ENCODE measurements around the gene DUOX1. TPM values are rescaled to one million over a fixed set of nuclear protein-coding genes. Genes with fewer than 3 reads are reported as not detected.
A peak's percentile ranks its signal among the peaks of the same experiment; 100 is the strongest.

The DUOX1 gene
- total and polyA plus RNA-seq, 4 donors: 0.02 to 0.94 (median 0.08) TPM; not detected in 1

DNA sequence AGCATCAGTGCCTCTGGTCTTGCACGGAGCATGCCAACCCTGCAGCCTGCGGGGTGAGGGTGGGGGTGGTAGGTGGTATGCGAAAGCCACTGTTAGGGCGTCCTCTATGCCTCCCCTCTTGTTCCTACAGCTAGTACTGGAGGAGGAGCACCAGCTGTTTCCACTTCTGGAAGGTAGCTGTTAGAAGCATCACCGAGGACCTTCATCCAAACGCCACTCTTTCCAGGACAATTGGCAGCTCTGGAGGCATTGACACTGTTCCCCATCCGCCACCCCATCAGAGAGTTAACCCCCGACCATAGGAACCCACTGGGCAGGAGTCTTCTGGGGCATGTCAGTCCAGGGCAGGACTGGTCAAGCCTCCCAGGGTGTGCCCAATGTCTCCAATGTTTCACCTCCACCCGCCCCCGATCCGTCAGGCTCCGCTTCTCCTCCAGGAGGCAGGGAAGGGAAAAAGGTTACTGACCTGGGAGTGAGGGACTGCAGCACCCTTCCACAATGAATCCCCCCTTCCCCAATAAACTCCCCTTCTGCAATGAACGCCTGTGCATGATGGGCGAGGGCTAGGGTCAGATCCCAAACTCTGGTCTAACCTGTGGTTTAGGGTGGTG lies 16.3 kb upstream of the DUOX1 start:
- no peak overlapping the region for H3K4me3 ChIP-seq (ENCODE audit: low read depth in 1 of 3, low read length in 3 of 3)
- peaks cover 4 to 17% (median 8%) of the 10 kb centered on the region in 4 donors for H3K27me3 ChIP-seq (ENCODE audit: control insufficient read depth in 4 of 4, insufficient read depth in 4 of 4, low read length in 3 of 4)
- no peaks in the 10 kb centered on the region for H3K9me3 ChIP-seq (ENCODE audit: control insufficient read depth in 4 of 4, low read length in 3 of 4)
- no peak for DNase-seq (ENCODE audit: low spot score)
- WGBS: 11% methylated on average over 14 of the region's 14 CpGs
- no peaks in the 10 kb centered on the region for H3K36me3 ChIP-seq (ENCODE audit: control insufficient read depth in 4 of 4, insufficient read depth in 3 of 4, low read depth in 1 of 4, low read length in 3 of 4)
- no peak overlapping the region for H3K27ac ChIP-seq (ENCODE audit: low read depth in 1 of 2, low read length in 2 of 2)
- no peak overlapping the region for H3K9ac ChIP-seq (ENCODE audit: low read depth in 1 of 2, low read length in 2 of 2)
- peaks cover 14 to 43% (median 28%) of the 10 kb centered on the region in 4 donors for H3K4me1 ChIP-seq (ENCODE audit: control insufficient read depth in 4 of 4, insufficient read depth in 4 of 4, low read length in 3 of 4)
- TF ChIP-seq RXRA (IDR thresholded peaks at IDR 0.05) (no peak), NR2F2 (IDR thresholded peaks at IDR 0.05) (no peak), GABPA (IDR thresholded peaks at IDR 0.05 in 1 of 2, conservative IDR thresholded peaks at IDR 0.05 in 1 of 2) (no peak), FOXA2 (IDR thresholded peaks at IDR 0.05) (no peak), FOXA1 (IDR thresholded peaks at IDR 0.05) (no peak), EGR1 (IDR thresholded peaks at IDR 0.05; ENCODE audit: low read depth in 2 of 2) (no peak)
- TF ChIP-seq, protein P1, sequence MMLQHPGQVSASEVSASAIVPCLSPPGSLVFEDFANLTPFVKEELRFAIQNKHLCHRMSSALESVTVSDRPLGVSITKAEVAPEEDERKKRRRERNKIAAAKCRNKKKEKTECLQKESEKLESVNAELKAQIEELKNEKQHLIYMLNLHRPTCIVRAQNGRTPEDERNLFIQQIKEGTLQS (IDR thresholded peaks at IDR 0.05): no peak
- TF ChIP-seq, protein P2, sequence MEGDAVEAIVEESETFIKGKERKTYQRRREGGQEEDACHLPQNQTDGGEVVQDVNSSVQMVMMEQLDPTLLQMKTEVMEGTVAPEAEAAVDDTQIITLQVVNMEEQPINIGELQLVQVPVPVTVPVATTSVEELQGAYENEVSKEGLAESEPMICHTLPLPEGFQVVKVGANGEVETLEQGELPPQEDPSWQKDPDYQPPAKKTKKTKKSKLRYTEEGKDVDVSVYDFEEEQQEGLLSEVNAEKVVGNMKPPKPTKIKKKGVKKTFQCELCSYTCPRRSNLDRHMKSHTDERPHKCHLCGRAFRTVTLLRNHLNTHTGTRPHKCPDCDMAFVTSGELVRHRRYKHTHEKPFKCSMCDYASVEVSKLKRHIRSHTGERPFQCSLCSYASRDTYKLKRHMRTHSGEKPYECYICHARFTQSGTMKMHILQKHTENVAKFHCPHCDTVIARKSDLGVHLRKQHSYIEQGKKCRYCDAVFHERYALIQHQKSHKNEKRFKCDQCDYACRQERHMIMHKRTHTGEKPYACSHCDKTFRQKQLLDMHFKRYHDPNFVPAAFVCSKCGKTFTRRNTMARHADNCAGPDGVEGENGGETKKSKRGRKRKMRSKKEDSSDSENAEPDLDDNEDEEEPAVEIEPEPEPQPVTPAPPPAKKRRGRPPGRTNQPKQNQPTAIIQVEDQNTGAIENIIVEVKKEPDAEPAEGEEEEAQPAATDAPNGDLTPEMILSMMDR (IDR thresholded peaks at IDR 0.05; ENCODE audit: low read depth, low read length, missing input control): no peak
- TF ChIP-seq, protein P3, sequence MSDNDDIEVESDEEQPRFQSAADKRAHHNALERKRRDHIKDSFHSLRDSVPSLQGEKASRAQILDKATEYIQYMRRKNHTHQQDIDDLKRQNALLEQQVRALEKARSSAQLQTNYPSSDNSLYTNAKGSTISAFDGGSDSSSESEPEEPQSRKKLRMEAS (IDR thresholded peaks at IDR 0.05): no peak
- TF ChIP-seq, protein P4, sequence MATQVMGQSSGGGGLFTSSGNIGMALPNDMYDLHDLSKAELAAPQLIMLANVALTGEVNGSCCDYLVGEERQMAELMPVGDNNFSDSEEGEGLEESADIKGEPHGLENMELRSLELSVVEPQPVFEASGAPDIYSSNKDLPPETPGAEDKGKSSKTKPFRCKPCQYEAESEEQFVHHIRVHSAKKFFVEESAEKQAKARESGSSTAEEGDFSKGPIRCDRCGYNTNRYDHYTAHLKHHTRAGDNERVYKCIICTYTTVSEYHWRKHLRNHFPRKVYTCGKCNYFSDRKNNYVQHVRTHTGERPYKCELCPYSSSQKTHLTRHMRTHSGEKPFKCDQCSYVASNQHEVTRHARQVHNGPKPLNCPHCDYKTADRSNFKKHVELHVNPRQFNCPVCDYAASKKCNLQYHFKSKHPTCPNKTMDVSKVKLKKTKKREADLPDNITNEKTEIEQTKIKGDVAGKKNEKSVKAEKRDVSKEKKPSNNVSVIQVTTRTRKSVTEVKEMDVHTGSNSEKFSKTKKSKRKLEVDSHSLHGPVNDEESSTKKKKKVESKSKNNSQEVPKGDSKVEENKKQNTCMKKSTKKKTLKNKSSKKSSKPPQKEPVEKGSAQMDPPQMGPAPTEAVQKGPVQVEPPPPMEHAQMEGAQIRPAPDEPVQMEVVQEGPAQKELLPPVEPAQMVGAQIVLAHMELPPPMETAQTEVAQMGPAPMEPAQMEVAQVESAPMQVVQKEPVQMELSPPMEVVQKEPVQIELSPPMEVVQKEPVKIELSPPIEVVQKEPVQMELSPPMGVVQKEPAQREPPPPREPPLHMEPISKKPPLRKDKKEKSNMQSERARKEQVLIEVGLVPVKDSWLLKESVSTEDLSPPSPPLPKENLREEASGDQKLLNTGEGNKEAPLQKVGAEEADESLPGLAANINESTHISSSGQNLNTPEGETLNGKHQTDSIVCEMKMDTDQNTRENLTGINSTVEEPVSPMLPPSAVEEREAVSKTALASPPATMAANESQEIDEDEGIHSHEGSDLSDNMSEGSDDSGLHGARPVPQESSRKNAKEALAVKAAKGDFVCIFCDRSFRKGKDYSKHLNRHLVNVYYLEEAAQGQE (IDR thresholded peaks at IDR 0.05): no peak

DNA sequence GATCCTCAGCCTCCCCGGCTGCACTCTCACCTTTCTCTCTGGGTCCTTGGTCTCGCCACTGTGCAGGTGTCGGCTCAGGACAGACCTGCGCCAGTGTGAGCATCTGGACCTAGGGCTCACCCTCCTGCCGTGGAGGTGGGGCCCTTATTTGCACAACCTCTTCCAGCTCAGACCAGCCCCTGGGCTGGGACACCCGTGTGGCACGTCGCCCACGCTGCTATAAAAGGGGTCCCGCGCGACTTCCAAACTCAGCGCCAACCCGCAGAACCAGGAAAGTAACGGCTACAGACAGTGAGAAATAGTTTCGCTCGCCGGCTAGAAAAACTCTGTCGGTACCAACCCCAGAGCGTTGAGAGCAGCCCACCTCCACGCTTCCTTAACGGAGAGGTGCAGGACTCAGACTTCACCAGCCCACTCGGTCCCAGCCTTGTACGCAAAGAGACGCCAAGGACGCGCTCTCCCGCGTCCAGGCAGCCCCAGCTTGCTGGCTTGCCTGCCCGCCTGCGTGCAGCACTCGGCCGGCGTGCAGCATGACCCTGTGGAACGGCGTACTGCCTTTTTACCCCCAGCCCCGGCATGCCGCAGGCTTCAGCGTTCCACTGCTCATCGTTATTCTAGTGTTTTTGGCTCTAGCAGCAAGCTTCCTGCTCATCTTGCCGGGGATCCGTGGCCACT lies 15.6 kb upstream of the DUOX1 start, which contains the start of the genes DUOX2 and DUOXA2:
Gene DUOX2, minus strand, starts transcription at position 97 of the 675 bp plus-strand sequence. CDS start 761 bp downstream, outside the sequence.
Gene DUOXA2, plus strand, starts transcription at position 251 of the 675 bp plus-strand sequence. Its CDS starts 280 bp downstream, at position 531.
- WGBS: 3% methylated on average over 42 of the region's 42 CpGs
- no peak within 1 kb of the TSS for H3K27ac ChIP-seq (ENCODE audit: low read depth in 1 of 2, low read length in 2 of 2)
- H3K4me1 ChIP-seq (ENCODE audit: control insufficient read depth in 4 of 4, insufficient read depth in 4 of 4, low read length in 3 of 4): peaks cover 14 to 43% (median 28%) of the 10 kb centered on the region in 4 donors
- H3K9me3 ChIP-seq (ENCODE audit: control insufficient read depth in 4 of 4, low read length in 3 of 4): no peaks in the 10 kb centered on the region
- H3K36me3 ChIP-seq (ENCODE audit: control insufficient read depth in 4 of 4, insufficient read depth in 3 of 4, low read depth in 1 of 4, low read length in 3 of 4): no peaks in the 10 kb centered on the region
- DNase-seq (ENCODE audit: low spot score): no peak
- peak within 1 kb of the TSS in 1 of 3 donors; percentile 18 for H3K4me3 ChIP-seq (ENCODE audit: low read depth in 1 of 3, low read length in 3 of 3)
- no peak within 1 kb of the TSS for H3K9ac ChIP-seq (ENCODE audit: low read depth in 1 of 2, low read length in 2 of 2)
- H3K27me3 ChIP-seq (ENCODE audit: control insufficient read depth in 4 of 4, insufficient read depth in 4 of 4, low read length in 3 of 4): peaks cover 4 to 15% (median 8%) of the 10 kb centered on the region in 4 donors
- TF ChIP-seq, protein P3 (IDR thresholded peaks at IDR 0.05): no peak
- TF ChIP-seq FOXA2 (IDR thresholded peaks at IDR 0.05): no peak
- TF ChIP-seq YY1 (IDR thresholded peaks at IDR 0.05): no peak
- TF ChIP-seq FOXA1 (IDR thresholded peaks at IDR 0.05): no peak
- TF ChIP-seq RXRA (IDR thresholded peaks at IDR 0.05): no peak
- TF ChIP-seq HNF4A (conservative IDR thresholded peaks at IDR 0.05): no peak
- no peak for TF ChIP-seq TAF1 (conservative IDR thresholded peaks at IDR 0.05)
- no peak for TF ChIP-seq HNF4G (IDR thresholded peaks at IDR 0.05)
- no peak for TF ChIP-seq EGR1 (IDR thresholded peaks at IDR 0.05; ENCODE audit: low read depth in 2 of 2)
- no peak for TF ChIP-seq GABPA (IDR thresholded peaks at IDR 0.05 in 1 of 2, conservative IDR thresholded peaks at IDR 0.05 in 1 of 2)
- TF ChIP-seq, protein P4 (IDR thresholded peaks at IDR 0.05): no peak
- TF ChIP-seq, protein P5, sequence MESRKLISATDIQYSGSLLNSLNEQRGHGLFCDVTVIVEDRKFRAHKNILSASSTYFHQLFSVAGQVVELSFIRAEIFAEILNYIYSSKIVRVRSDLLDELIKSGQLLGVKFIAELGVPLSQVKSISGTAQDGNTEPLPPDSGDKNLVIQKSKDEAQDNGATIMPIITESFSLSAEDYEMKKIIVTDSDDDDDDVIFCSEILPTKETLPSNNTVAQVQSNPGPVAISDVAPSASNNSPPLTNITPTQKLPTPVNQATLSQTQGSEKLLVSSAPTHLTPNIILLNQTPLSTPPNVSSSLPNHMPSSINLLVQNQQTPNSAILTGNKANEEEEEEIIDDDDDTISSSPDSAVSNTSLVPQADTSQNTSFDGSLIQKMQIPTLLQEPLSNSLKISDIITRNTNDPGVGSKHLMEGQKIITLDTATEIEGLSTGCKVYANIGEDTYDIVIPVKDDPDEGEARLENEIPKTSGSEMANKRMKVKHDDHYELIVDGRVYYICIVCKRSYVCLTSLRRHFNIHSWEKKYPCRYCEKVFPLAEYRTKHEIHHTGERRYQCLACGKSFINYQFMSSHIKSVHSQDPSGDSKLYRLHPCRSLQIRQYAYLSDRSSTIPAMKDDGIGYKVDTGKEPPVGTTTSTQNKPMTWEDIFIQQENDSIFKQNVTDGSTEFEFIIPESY (IDR thresholded peaks at IDR 0.05): no peak
- TF ChIP-seq, protein P1 (IDR thresholded peaks at IDR 0.05): no peak
- TF ChIP-seq SP1 (IDR thresholded peaks at IDR 0.05): no peak
- TF ChIP-seq NR2F2 (IDR thresholded peaks at IDR 0.05): no peak
- TF ChIP-seq RAD21 (IDR thresholded peaks at IDR 0.05): no peak
